Measurements from ENCODE around the gene ADAMTS18.

- TF ChIP-seq CTCF (IDR thresholded peaks at IDR 0.05; ENCODE audit: low read depth, low read length) (no peak), EZH2phosphoT487 (IDR thresholded peaks at IDR 0.05; ENCODE audit: low read depth) (no peak)
Measured at GRCh38 chr16:77414752-77415231, 20.0 kb downstream of the ADAMTS18 start.
